ENCODE measurements around the gene PPP1R1A. TPM values are rescaled to one million over a fixed set of nuclear protein-coding genes. Genes with fewer than 3 reads are reported as not detected.
A peak's percentile ranks its signal among the peaks of the same experiment; 100 is the strongest.

Gene PPP1R1A
- total and polyA plus RNA-seq, 12 donors: 0.14 to 32.5 (median 1.4) TPM; not detected in 1

DNA sequence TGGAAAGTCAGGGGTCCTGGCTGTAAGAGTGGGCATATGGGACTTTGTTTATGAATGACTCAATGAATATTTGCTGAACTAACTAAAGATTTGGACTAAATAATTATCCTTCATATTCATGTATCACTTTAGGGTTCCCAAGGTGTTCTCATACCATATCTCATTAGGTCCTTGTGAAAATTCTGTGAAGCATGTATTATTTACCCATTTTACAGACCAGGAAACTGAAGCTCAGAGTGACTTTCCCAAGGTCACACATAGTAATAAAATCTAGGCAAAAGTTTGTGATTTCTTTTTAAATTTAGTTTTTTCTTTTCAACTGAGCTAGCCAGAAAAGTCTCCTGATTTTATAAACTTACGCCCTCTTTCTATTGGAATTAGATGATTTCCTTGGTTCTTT lies 29.7 kb downstream of the PPP1R1A start:
- 92 to 96% (median 96%) methylated on average over 1 of the region's 1 CpG for whole genome bisulfite sequencing, 4 donors
- TF ChIP-seq POLR2A (IDR thresholded peaks at IDR 0.05): no peak
- TF ChIP-seq, protein P1, sequence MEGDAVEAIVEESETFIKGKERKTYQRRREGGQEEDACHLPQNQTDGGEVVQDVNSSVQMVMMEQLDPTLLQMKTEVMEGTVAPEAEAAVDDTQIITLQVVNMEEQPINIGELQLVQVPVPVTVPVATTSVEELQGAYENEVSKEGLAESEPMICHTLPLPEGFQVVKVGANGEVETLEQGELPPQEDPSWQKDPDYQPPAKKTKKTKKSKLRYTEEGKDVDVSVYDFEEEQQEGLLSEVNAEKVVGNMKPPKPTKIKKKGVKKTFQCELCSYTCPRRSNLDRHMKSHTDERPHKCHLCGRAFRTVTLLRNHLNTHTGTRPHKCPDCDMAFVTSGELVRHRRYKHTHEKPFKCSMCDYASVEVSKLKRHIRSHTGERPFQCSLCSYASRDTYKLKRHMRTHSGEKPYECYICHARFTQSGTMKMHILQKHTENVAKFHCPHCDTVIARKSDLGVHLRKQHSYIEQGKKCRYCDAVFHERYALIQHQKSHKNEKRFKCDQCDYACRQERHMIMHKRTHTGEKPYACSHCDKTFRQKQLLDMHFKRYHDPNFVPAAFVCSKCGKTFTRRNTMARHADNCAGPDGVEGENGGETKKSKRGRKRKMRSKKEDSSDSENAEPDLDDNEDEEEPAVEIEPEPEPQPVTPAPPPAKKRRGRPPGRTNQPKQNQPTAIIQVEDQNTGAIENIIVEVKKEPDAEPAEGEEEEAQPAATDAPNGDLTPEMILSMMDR (IDR thresholded peaks at IDR 0.05): no peak
- no peaks in the 10 kb centered on the region for H3K9me3 ChIP-seq (replicated peaks in 1 of 3)
- DNase-seq: no peak
- intact Hi-C loops (cut with DNase I): no loop called here
- H3K27ac ChIP-seq: no peak overlapping the region
- no peaks in the 10 kb centered on the region for H3K36me3 ChIP-seq (replicated peaks in 1 of 2)
- no peak overlapping the region for H3K4me3 ChIP-seq
- peaks cover 7% of the 10 kb centered on the region for H3K27me3 ChIP-seq
- H3K4me1 ChIP-seq (replicated peaks in 1 of 2): no peaks in the 10 kb centered on the region

DNA sequence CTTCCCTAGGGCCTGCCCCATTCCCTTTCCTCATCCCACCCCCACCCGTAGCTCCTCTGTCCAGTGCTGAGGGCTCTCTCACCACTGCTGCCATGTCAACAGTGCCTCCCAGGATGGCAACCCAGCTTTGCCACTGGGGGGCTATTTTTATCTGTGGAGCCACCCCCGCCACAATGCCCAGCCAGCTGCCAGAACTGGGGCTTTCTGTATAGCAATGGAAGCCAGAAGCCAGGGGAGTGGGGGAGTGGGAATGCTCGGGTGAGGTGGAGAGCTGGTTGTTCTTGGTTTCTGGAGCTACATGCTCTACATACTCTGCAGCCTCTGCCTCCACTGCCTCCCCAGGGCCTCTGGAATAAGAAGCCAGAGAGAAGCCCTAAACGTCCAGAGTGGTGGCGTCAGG lies 30.1 kb downstream of the PPP1R1A start:
- Histone ChIP-seq H3K27me3 (peaks cover 7% of the 10 kb centered on the region), H3K9me3 (replicated peaks in 1 of 3) (no peaks in the 10 kb centered on the region), H3K4me3 (no peak overlapping the region), H3K36me3 (replicated peaks in 1 of 2) (no peaks in the 10 kb centered on the region), H3K27ac (no peak overlapping the region), H3K4me1 (replicated peaks in 1 of 2) (no peaks in the 10 kb centered on the region)
- WGBS, 4 donors: 62 to 75% (median 69%) methylated on average over 4 to 5 of the region's 5 CpGs
- intact Hi-C loops (cut with DNase I): no loop called here
- DNase-seq: no peak
- TF ChIP-seq POLR2A (IDR thresholded peaks at IDR 0.05): no peak
- TF ChIP-seq, protein P1 (IDR thresholded peaks at IDR 0.05): no peak

DNA sequence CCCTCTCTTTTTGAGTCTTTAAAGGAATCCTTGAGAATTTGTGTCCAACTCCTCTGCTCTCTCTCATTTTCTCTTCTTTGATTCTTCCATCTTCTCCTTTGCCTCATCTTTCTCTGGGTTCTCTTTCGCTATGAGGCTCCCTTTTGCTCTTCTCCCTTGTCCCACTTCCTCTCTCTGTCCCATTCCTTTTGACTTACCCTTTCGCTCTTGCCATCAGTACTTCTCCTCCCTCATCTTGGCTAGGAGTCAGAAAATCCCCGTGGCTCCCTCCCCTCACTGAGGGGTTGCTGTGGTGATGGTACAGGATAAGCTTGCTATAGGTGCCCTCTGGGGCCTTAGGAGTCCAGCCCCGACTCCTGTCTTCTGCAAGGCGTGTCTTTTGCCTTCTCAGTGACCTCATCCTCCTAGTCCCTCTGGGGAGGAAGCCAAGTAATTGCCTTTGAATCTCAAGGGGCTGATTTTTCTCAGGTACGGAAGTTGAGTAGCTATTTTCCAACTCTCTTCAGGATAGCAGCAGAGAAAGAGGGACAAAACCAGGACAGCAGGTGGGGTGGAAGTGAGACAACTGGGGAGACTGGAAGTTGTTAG lies 32.7 kb downstream of the PPP1R1A start:
- TF ChIP-seq POLR2A (IDR thresholded peaks at IDR 0.05): no peak
- TF ChIP-seq, protein P1 (IDR thresholded peaks at IDR 0.05): no peak
- 48 to 55% (median 53%) methylated on average over 6 of the region's 6 CpGs for WGBS, 4 donors
- Histone ChIP-seq H3K9me3 (replicated peaks in 1 of 3) (no peaks in the 10 kb centered on the region), H3K36me3 (replicated peaks in 1 of 2) (no peaks in the 10 kb centered on the region), H3K4me1 (replicated peaks in 1 of 2) (no peaks in the 10 kb centered on the region), H3K4me3 (no peak overlapping the region), H3K27ac (no peak overlapping the region), H3K27me3 (peaks cover 13% of the 10 kb centered on the region)
- intact Hi-C loops (cut with DNase I): no loop called here
- DNase-seq: no peak

DNA sequence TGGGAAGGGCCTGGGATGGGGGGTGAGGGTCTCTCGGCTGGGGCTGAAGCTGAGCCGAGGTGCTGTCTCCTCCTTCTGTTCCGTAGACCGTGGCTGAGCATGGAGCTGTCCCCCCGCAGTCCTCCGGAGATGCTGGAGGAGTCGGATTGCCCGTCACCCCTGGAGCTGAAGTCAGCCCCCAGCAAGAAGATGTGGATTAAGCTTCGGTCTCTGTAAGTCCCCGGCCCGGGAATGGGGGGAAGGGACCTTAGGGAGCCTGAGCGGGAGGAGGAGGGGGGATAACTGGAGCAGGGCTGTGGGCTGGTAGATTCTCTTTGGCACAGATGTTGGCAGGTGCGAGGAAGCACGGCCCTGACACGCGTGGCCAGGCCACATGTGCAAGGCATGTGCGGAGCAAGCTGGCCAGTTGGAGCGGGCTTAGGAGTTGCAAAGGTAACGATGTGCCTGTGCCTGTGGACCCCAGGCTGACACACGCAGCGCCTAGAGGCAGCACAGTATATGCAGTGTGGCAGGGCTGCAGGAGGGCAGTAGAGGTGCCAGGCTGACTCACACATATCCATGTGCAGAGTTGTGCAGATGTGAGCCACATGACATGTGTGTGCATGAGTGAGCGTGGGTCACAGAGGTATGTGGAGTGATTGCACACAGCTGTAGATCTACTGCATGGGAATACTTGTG lies 38.5 kb downstream of the PPP1R1A start:
- Histone ChIP-seq H3K27ac (no peak overlapping the region), H3K4me3 (peak overlapping the region in 1 of 4 donors; percentile 38), H3K9me3 (replicated peaks in 1 of 3) (no peaks in the 10 kb centered on the region), H3K4me1 (replicated peaks in 1 of 2) (peaks cover 4 to 11% of the 10 kb centered on the region in 2 donors), H3K27me3 (peaks cover 11% of the 10 kb centered on the region), H3K36me3 (replicated peaks in 1 of 2) (no peaks in the 10 kb centered on the region)
- 2 to 9% (median 6%) methylated on average over 15 to 22 of the region's 22 CpGs for WGBS, 4 donors
- intact Hi-C loops (cut with DNase I): no loop called here
- TF ChIP-seq POLR2A (IDR thresholded peaks at IDR 0.05): no peak
- TF ChIP-seq, protein P1 (IDR thresholded peaks at IDR 0.05): no peak
- no peak for DNase-seq
